Measurements from ENCODE around the gene TASOR.
"Not testable (repeated sequence)": the region's sequence is repeated elsewhere in the genome, so short reads cannot be mapped to it uniquely, and the experiment has no call there.

Gene TASOR

GRCh38 chr3:56683122-56683817 lies at the start of gene TASOR:
Gene TASOR, minus strand, starts transcription at chr3:56683265. Its CDS starts 259 bp downstream, at chr3:56683006.
- Histone ChIP-seq H3K9me3 (replicated peaks in 1 of 11) (peaks cover 10 to 44% (median 35%) of the 10 kb centered on the region in 11 experiments), H3K36me3 (peaks cover 19 to 50% (median 37%) of the 10 kb centered on the region in 11 experiments; a peak in 21 of 22 replicates), H3K27ac (peak within 1 kb of the TSS; percentile 98 to 100 (median 100)), H3K4me1 (peaks cover 10 to 53% (median 20%) of the 10 kb centered on the region in 10 experiments; a peak in 19 of 20 replicates), H3K4me3 (peak within 1 kb of the TSS; percentile 71 to 90 (median 80)), H4K20me1 (peaks cover 0 to 12% (median 0%) of the 10 kb centered on the region in 11 experiments; a peak in 5 of 22 replicates), H3K9ac (peak within 1 kb of the TSS; percentile 96 to 100 (median 100)), H3K27me3 (no peaks in the 10 kb centered on the region), H3K4me2 (peak within 1 kb of the TSS; percentile 59 to 92 (median 83))
- no peak for TF ChIP-seq Cebpa-rat (IDR thresholded peaks at IDR 0.05)

- H3K4me2 ChIP-seq, result no peak overlapping the region
These were observed 49.0 kb upstream of the TASOR start for GRCh38 chr3:56732109-56732508.

GRCh38 chr3:56725175-56725574 lies 42.1 kb upstream of the TASOR start:
- H3K27ac ChIP-seq, result peak overlapping the region in 7 of 11 experiments; percentile 5 to 67 (median 33); a peak in 11 of 22 replicates
- no peak for TF ChIP-seq Cebpa-rat (IDR thresholded peaks at IDR 0.05)

More at GRCh38 chr3:56732109-56732508, 49.0 kb upstream of the TASOR start:
- 0 out of 20 replicates have a peak, but pooled peaks cover 0 to 3% (median 0%) of the 10 kb centered on the region in 10 experiments for H3K4me1 ChIP-seq
- no peak overlapping the region for H3K27ac ChIP-seq
- H3K27me3 ChIP-seq, result no peaks in the 10 kb centered on the region
- peaks cover 0 to 98% (median 0%) of the 10 kb centered on the region in 11 experiments; a peak in 10 of 22 replicates for H3K36me3 ChIP-seq
- no peak overlapping the region for H3K4me3 ChIP-seq
- H4K20me1 ChIP-seq, result no peaks in the 10 kb centered on the region; a peak in 1 of 22 replicates
- peaks cover 0 to 9% (median 0%) of the 10 kb centered on the region in 11 experiments; a peak in 1 of 22 replicates for H3K9me3 ChIP-seq (replicated peaks in 1 of 11)
- H3K9ac ChIP-seq, result no peak overlapping the region
- TF ChIP-seq Cebpa-rat (IDR thresholded peaks at IDR 0.05), result no peak

GRCh38 chr3:56724676-56725075 lies 41.6 kb upstream of the TASOR start:
- Histone ChIP-seq H3K27me3 (no peaks in the 10 kb centered on the region), H3K4me1 (peaks cover 13 to 20% (median 17%) of the 10 kb centered on the region in 10 experiments; a peak in 19 of 20 replicates), H3K9me3 (replicated peaks in 1 of 11) (peaks cover 0 to 14% (median 0%) of the 10 kb centered on the region in 11 experiments; a peak in 3 of 22 replicates), H4K20me1 (no peaks in the 10 kb centered on the region), H3K27ac (peak overlapping the region in 7 of 11 experiments; percentile 5 to 67 (median 33); a peak in 11 of 22 replicates), H3K4me3 (no peak overlapping the region), H3K36me3 (peaks cover 0 to 77% (median 0%) of the 10 kb centered on the region in 11 experiments; a peak in 10 of 22 replicates), H3K4me2 (peak overlapping the region in 9 of 11 experiments; percentile 21 to 60 (median 40); a peak in 14 of 22 replicates), H3K9ac (no peak overlapping the region)
- TF ChIP-seq Cebpa-rat (IDR thresholded peaks at IDR 0.05), result no peak

More at GRCh38 chr3:56725175-56725574, 42.1 kb upstream of the TASOR start:
- Histone ChIP-seq H3K4me3 (no peak overlapping the region), H4K20me1 (no peaks in the 10 kb centered on the region), H3K27me3 (no peaks in the 10 kb centered on the region), H3K36me3 (peaks cover 0 to 82% (median 0%) of the 10 kb centered on the region in 11 experiments; a peak in 10 of 22 replicates), H3K9ac (peak overlapping the region in 1 of 11 experiments; percentile 20; a peak in 1 of 22 replicates), H3K9me3 (replicated peaks in 1 of 11) (peaks cover 0 to 9% (median 0%) of the 10 kb centered on the region in 11 experiments; a peak in 3 of 22 replicates), H3K4me1 (peaks cover 13 to 20% (median 17%) of the 10 kb centered on the region in 10 experiments; a peak in 19 of 20 replicates), H3K4me2 (peak overlapping the region; percentile 14 to 60 (median 39); a peak in 18 of 22 replicates)

- Histone ChIP-seq H3K27ac (no peak overlapping the region), H3K4me1 (peaks cover 10 to 29% (median 13%) of the 10 kb centered on the region in 10 experiments; a peak in 19 of 20 replicates), H3K4me3 (no peak overlapping the region), H3K9me3 (replicated peaks in 1 of 11) (peaks cover 7 to 29% (median 12%) of the 10 kb centered on the region in 11 experiments; a peak in 17 of 22 replicates), H3K4me2 (no peak overlapping the region), H3K36me3 (peaks cover 0 to 39% (median 0%) of the 10 kb centered on the region in 11 experiments; a peak in 5 of 22 replicates), H3K27me3 (no peaks in the 10 kb centered on the region), H3K9ac (no peak overlapping the region), H4K20me1 (no peaks in the 10 kb centered on the region)
- TF ChIP-seq Cebpa-rat (IDR thresholded peaks at IDR 0.05), result no peak
These were observed 37.8 kb upstream of the TASOR start for GRCh38 chr3:56720849-56721248.

- peaks cover 0 to 19% (median 0%) of the 10 kb centered on the region in 11 experiments; a peak in 4 of 22 replicates for H3K36me3 ChIP-seq
- H3K9me3 ChIP-seq (replicated peaks in 1 of 11), result peaks cover 7 to 24% (median 12%) of the 10 kb centered on the region in 11 experiments; a peak in 19 of 22 replicates
- not testable (repeated sequence) for H4K20me1 ChIP-seq, H3K4me2 ChIP-seq, H3K27me3 ChIP-seq, H3K9ac ChIP-seq, H3K4me3 ChIP-seq, H3K27ac ChIP-seq
- peaks cover 0 to 21% (median 0%) of the 10 kb centered on the region in 10 experiments; a peak in 7 of 20 replicates for H3K4me1 ChIP-seq
These were observed 35.7 kb upstream of the TASOR start for GRCh38 chr3:56718809-56719208.

GRCh38 chr3:56711344-56711743 lies 28.3 kb upstream of the TASOR start:
- no peaks in the 10 kb centered on the region for H3K27me3 ChIP-seq
- no peaks in the 10 kb centered on the region for H3K36me3 ChIP-seq
- no peak for TF ChIP-seq Cebpa-rat (IDR thresholded peaks at IDR 0.05)
- no peak overlapping the region for H3K4me2 ChIP-seq
- no peak overlapping the region for H3K9ac ChIP-seq
- H4K20me1 ChIP-seq, result no peaks in the 10 kb centered on the region
- no peak overlapping the region for H3K27ac ChIP-seq
- H3K9me3 ChIP-seq (replicated peaks in 1 of 11), result peaks cover 0 to 5% (median 0%) of the 10 kb centered on the region in 11 experiments; a peak in 2 of 22 replicates
- H3K4me3 ChIP-seq, result no peak overlapping the region
- H3K4me1 ChIP-seq, result no peaks in the 10 kb centered on the region

GRCh38 chr3:56707412-56707811 lies 24.3 kb upstream of the TASOR start:
- H3K36me3 ChIP-seq; H3K27ac ChIP-seq; H3K9me3 ChIP-seq (replicated peaks in 1 of 11); H3K27me3 ChIP-seq; H4K20me1 ChIP-seq; H3K4me3 ChIP-seq; H3K9ac ChIP-seq; H3K4me2 ChIP-seq: not testable (repeated sequence)
- H3K4me1 ChIP-seq, result peaks cover 0 to 11% (median 0%) of the 10 kb centered on the region in 10 experiments; a peak in 6 of 20 replicates

- peaks cover 0 to 11% (median 0%) of the 10 kb centered on the region in 10 experiments; a peak in 6 of 20 replicates for H3K4me1 ChIP-seq
- no peak overlapping the region for H3K4me3 ChIP-seq
- no peak for TF ChIP-seq Cebpa-rat (IDR thresholded peaks at IDR 0.05)
- H3K27ac ChIP-seq, result no peak overlapping the region
- H4K20me1 ChIP-seq, result no peaks in the 10 kb centered on the region
- H3K4me2 ChIP-seq, result no peak overlapping the region
- H3K9ac ChIP-seq, result no peak overlapping the region
- no peaks in the 10 kb centered on the region for H3K27me3 ChIP-seq
- H3K9me3 ChIP-seq (replicated peaks in 1 of 11), result peaks cover 0 to 3% (median 0%) of the 10 kb centered on the region in 11 experiments; a peak in 1 of 22 replicates
- H3K36me3 ChIP-seq, result no peaks in the 10 kb centered on the region
These were observed 23.6 kb upstream of the TASOR start for GRCh38 chr3:56706629-56707028.
